ENCODE data around the gene OCA2. TPM values are rescaled to one million over a fixed set of nuclear protein-coding genes. Genes with fewer than 3 reads are reported as not detected.

Gene OCA2
- total and polyA plus RNA-seq, 2 of the 8 experiments (the other 6 are each of a cell fraction or from before 2014, with no cell fraction given): 0.20 TPM

GRCh38 chr15:27885201-27885600 is 213.9 kb downstream of the OCA2 start:
- Histone ChIP-seq H2BK15ac (ENCODE audit: low read length) (no peak overlapping the region), H3K27ac (ENCODE audit: low read depth, low read length) (no peak overlapping the region), H2BK20ac (ENCODE audit: low read length) (no peak overlapping the region), H3K79me2 (ENCODE audit: control insufficient read depth in 1 of 2, insufficient read depth in 2 of 2, low read length in 2 of 2) (no peaks in the 10 kb centered on the region), H4K91ac (replicated peaks; ENCODE audit: insufficient read length, low read length) (no peak overlapping the region), H3K56ac (replicated peaks; ENCODE audit: insufficient read length, low read depth, low read length) (no peak overlapping the region), H3K4me1 (replicated peaks in 1 of 4; ENCODE audit: control insufficient read depth in 3 of 4, insufficient read depth in 4 of 4, low read length in 3 of 4) (no peaks in the 10 kb centered on the region), H3K36me3 (ENCODE audit: control insufficient read depth in 2 of 4, insufficient read depth in 4 of 4, low read length in 3 of 4) (no peaks in the 10 kb centered on the region), H4K5ac (ENCODE audit: insufficient read length, low read depth, low read length) (no peak overlapping the region), H3K4me2 (ENCODE audit: insufficient read depth in 1 of 2, low read depth in 2 of 2, low read length in 2 of 2) (no peak overlapping the region), H2BK120ac (replicated peaks; ENCODE audit: low read depth, low read length) (no peak overlapping the region), H4K8ac (ENCODE audit: extremely low read depth, insufficient read depth, low read length) (no peak overlapping the region), H3K79me1 (ENCODE audit: low read depth, low read length) (no peaks in the 10 kb centered on the region), H3K27me3 (replicated peaks in 1 of 4; ENCODE audit: control insufficient read depth in 3 of 4, extremely low read depth in 1 of 4, insufficient read depth in 3 of 4, low read length in 3 of 4) (no peaks in the 10 kb centered on the region), H2AFZ (ENCODE audit: low read length) (no peak overlapping the region), H2BK5ac (ENCODE audit: low read depth, low read length) (no peak overlapping the region), H3K23ac (ENCODE audit: insufficient read length) (no peak overlapping the region), H2BK12ac (ENCODE audit: low read depth, low read length) (no peak overlapping the region), H2AK5ac (ENCODE audit: low read depth, low read length) (no peak overlapping the region), H3K9me3 (ENCODE audit: insufficient read depth in 2 of 2, low read depth in 1 of 2, low read length in 1 of 2) (peaks cover 6 to 26% of the 10 kb centered on the region in 2 experiments; a peak in 3 of 4 replicates), H3K14ac (ENCODE audit: insufficient read length) (no peak overlapping the region), H3K9ac (replicated peaks in 1 of 4; ENCODE audit: extremely low read depth in 1 of 4, low read depth in 3 of 4, low read length in 3 of 4) (no peak overlapping the region), H3K4ac (replicated peaks; ENCODE audit: insufficient read length, low read depth, low read length) (no peak overlapping the region), H3K23me2 (ENCODE audit: low read depth, low read length) (no peaks in the 10 kb centered on the region), H3K4me3 (ENCODE audit: extremely low read depth in 1 of 4, insufficient read depth in 2 of 4, low read depth in 3 of 4, low read length in 4 of 4) (no peak overlapping the region), H4K20me1 (replicated peaks in 1 of 2; ENCODE audit: control insufficient read depth in 1 of 2, insufficient read depth in 2 of 2, low read length in 2 of 2) (no peaks in the 10 kb centered on the region), H3K18ac (ENCODE audit: extremely low read depth, low read length) (no peak overlapping the region)
- FAIRE-seq (no peak), DNase-seq (ENCODE audit: low read depth in 1 of 2, low spot score in 2 of 2) (no peak)
- TF ChIP-seq BRCA1 (IDR thresholded peaks at IDR 0.05; ENCODE audit: low read depth, low read length) (no peak), EP300 (IDR thresholded peaks at IDR 0.05; ENCODE audit: borderline replicate concordance in 1 of 2, low read depth in 2 of 2, low read length in 2 of 2) (no peak), SIN3A (conservative IDR thresholded peaks at IDR 0.05 in 1 of 2, IDR thresholded peaks at IDR 0.05 in 1 of 2; ENCODE audit: low read depth in 1 of 2, low read length in 2 of 2) (no peak), CHD1 (IDR thresholded peaks at IDR 0.05; ENCODE audit: low read depth, low read length) (no peak)
- ChIA-PET CTCF (ENCODE audit: partially characterized antibody) (no interaction called here), POLR2A (ENCODE audit: partially characterized antibody) (no interaction called here)

Measured in H1 (cell line).